AG10803 (cell line): ENCODE results near the gene EML1.
"Not testable (repeated sequence)": the region's sequence is repeated elsewhere in the genome, so short reads cannot be mapped to it uniquely, and the experiment has no call there.

Experiments used
- DNase-seq: peaks from one replicate; pipeline ENCODE4 v3.0.0; 2010; ENCODE audit warnings: low read depth
- H3K4me3 ChIP-seq: 2 replicates; pipeline ENCODE4 v1.5.1; 2011; ENCODE audit warnings: mild to moderate bottlenecking, low read length, control low read depth
- TF ChIP-seq, protein P1 (sequence below): conservative IDR thresholded peaks from 2 replicates; pipeline ENCODE4 v1.5.1; 2011; ENCODE audit warnings: mild to moderate bottlenecking, low read length, control low read depth, inconsistent platforms

EML1 gene

DNA sequence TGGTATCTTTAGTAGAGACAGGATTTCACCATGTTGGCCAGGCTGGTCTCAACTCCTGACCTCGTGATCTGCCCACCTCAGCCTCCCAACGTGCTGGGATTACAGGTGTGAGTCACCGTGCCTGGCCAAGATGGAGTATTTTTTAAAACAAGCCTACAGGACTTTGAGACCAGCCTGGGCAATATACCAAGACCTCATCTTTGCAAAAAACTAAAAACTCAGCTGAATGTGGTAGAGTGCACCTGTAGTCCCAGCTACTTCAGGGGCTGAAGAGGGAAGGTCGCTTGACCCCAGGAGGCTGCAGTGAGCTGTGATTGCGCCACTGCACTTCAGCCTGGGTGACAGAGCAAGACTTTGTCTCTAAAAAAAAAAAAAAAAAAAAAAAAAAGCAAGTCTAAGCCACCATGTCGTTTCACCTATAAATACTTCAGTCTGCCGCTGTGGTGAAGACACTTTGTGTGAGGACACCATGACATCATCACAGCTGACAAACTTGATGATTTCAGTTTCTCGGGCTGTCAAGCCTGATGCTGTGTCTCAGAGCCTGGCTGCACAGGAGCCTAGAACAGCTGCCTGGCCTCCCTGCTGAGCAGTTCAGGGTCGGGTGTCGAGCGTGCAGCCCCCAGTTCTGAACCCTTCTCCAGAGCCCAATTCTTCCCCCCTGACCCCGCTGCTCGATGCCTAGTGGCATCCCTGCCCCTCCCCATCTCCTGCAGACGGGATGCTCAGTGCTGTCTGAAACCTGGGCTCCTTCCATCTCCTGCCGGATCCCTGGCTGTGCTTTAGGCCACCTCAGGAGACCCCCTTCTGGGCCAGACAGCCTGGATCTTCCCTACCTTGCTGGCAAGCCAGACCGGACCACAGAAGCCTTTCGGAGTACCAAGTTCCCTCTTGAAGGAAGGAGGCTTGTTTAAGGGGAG lies 152.8 kb downstream of the EML1 start:
- TF ChIP-seq, protein P1, sequence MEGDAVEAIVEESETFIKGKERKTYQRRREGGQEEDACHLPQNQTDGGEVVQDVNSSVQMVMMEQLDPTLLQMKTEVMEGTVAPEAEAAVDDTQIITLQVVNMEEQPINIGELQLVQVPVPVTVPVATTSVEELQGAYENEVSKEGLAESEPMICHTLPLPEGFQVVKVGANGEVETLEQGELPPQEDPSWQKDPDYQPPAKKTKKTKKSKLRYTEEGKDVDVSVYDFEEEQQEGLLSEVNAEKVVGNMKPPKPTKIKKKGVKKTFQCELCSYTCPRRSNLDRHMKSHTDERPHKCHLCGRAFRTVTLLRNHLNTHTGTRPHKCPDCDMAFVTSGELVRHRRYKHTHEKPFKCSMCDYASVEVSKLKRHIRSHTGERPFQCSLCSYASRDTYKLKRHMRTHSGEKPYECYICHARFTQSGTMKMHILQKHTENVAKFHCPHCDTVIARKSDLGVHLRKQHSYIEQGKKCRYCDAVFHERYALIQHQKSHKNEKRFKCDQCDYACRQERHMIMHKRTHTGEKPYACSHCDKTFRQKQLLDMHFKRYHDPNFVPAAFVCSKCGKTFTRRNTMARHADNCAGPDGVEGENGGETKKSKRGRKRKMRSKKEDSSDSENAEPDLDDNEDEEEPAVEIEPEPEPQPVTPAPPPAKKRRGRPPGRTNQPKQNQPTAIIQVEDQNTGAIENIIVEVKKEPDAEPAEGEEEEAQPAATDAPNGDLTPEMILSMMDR, result no peak
- no peak for DNase-seq
- H3K4me3 ChIP-seq, result no peak overlapping the region

DNA sequence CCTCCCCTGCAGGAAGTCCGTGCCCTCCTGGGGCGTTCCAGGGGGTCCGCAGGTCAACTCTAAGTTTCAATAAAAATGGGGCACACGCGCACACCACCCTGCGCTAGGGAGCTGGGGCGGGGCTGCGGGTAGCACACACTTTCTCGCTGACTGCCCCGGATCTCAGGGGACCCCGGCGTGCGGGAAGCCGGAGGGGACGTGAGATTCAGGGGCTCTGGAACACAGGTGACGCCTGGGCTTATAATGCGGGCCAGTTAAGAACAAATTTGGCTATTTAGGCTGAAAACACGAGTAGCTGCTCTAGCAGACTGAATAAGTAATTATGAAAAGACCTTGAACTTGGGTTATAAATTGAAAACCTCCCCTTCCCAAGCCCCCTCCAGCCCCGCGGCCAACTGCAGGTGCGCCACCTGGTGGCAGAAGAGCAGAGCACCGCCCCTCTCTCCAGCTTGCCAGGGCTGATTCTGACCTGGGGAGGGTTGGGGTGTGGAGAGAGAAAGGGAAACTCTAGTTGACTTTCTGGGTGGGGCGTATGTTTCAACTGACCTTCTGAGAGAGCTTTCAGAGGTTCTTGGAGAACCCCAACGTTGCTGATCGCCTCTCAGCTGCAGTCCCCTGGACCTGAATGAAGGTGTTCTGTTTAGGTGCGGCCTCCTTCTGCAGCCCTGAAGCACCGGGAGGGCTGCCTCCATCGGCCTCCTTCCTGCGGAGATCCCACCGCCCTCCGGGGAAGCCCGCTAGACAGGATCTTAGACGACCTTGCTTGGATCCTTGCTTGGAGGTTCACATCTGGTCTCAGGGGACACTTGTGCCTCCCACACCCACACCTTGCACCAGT lies 153.7 kb downstream of the EML1 start:
- no peak for DNase-seq
- no peak overlapping the region for H3K4me3 ChIP-seq
- TF ChIP-seq, protein P1, result peak; percentile 78

DNA sequence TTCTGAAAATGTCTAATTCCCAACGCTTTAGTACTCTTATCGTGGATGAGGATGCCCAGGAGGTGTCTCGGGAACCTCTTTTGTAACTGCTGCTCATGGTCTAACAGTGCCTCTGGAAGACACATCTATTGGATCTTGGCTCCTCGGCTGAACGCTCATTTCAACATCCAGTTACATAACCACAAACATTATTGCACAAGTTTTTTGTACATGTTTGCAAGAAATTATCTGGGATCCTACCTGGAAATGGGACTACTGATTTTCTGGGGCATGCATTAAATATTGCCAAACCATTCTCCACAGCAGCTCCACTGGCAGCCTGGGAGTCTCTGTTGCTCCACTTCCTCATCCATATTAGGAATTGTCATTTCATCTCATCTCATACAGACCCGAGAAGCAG lies 154.5 kb downstream of the EML1 start:
- DNase-seq, result peak; percentile 69
- TF ChIP-seq, protein P1, result no peak

DNA sequence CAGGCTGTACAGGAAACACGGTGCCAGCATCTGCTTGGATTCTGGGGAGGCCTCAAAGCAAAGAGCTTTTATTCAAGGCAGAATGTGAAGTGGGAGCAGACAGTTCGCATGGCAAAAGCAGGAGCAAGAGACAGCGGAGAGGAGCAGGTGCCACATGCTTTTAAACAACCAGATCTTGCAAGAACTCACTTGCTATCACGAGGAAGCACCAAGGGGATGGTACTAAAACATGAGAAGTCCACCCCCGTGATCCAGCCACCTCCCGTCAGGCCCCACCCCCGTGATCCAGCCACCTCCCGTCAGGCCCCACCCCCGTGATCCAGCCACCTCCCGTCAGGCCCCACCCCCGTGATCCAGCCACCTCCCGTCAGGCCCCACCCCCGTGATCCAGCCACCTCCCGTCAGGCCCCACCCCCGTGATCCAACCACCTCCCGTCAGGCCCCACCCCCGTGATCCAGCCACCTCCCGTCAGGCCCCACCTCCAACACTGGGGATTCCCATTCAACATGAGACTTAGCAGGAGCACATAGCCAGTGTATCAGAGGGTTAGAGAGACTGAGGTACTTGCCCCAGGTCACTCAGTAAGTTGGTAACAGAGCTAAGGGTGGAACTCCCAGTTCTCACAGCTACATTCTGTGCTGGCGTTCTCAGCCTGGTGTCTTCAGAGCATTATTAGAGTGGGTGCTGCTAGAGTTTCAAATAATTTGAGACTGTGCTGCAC lies 156.0 kb downstream of the EML1 start:
- H3K4me3 ChIP-seq, DNase-seq: not testable (repeated sequence)

More for the DNA sequence above, 154.5 kb downstream of the EML1 start:
- H3K4me3 ChIP-seq, result no peak overlapping the region

DNA sequence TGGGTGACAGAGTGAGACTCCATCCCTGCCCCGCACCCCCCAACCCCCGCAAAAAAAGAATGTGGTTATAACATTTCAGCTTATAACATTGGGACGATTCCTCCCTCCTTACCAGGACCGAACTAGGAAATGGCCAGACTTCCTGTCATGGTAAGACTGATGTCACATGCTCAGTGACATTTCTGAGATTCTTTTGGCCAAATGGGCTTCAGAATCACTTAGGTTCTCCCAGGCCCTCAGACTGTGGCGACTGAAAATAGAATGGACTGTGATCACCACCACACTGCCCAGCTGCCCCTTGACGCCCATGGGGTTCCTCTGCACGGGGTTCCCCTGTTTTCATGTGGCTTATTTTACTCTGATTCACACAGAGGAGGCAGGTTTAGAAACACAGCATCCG lies 157.0 kb downstream of the EML1 start:
- no peak overlapping the region for H3K4me3 ChIP-seq
- TF ChIP-seq, protein P1, result no peak
- peak; percentile 36 for DNase-seq

DNA sequence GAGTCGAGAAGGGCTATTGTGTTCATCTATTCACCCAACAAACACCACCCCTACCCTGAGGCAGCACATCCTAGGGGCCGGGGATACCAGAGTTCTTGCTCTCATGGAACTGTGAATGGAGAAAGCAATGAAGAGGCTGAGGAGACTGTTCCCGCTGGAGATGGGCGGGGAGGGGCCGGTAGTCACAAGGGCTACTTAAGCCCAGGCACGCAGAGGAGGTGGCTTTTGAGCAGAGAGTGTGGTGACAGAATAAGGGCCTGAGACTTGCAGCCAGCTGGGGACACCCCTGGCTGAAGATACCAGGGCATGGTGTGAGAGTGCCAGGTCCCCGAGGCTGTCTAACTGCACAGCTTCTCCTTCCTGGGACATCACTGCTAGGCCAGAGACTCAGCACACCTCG lies 157.9 kb downstream of the EML1 start:
- TF ChIP-seq, protein P1, result no peak
- H3K4me3 ChIP-seq, result no peak overlapping the region
- DNase-seq, result no peak

DNA sequence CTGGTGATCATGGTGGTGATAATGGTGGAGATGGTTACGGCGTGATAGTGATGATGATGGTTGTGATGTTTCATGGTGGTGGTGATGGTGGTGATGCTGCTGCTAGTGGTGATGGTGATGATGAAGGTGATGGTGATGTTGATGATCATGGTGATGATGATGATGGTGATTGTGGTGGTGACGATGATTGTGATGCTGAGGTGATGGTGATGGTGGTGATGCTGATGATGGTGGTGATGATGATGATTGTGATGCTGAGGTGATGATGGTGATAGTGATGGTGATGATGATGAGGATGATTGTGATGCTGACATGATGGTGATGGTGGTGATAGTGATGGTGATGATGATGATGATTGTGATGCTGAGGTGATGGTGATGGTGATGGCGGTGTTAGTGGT lies 158.8 kb downstream of the EML1 start:
- H3K4me3 ChIP-seq, result no peak overlapping the region
- no peak for DNase-seq
- TF ChIP-seq, protein P1, result no peak
